Activated CD8-positive, alpha-beta memory T cell treated with anti-CD3 and anti-CD28 coated beads, Interleukin-2, amount 10 ng/mL, durations not matched to agents 7 days and 5 days (primary cell): ENCODE measurements around the gene DECR2. TPM values are rescaled to one million over a fixed set of nuclear protein-coding genes. Genes with fewer than 3 reads are reported as not detected.
A peak's percentile ranks its signal among the peaks of the same experiment; 100 is the strongest.

ENCODE experiments used
- ATAC-seq: fragments of 150-1000 bp; cut with Tn5 transposase; one replicate; pipeline ENCODE4 v1.10.0; 2021; ENCODE audit warnings: moderate library complexity
- CTCF ChIA-PET: fragments of 350-600 bp; sonication (Branson Sonifier 250); formaldehyde crosslinking; loops from one replicate; lab custom pipeline; 2021; ENCODE audit warnings: antibody characterized with exemption; lab: Charles Lee
- DNase-seq: peaks from one replicate; pipeline ENCODE4 v3.0.0-alpha.2; 2020
- H3K27ac Mint-ChIP-seq: one replicate; pipeline ENCODE4 v1.8.0; 2021; ENCODE audit warnings: mild to moderate bottlenecking, mixed read lengths
- H3K27me3 Mint-ChIP-seq: one replicate; pipeline ENCODE4 v1.8.0; 2021; ENCODE audit warnings: mixed read lengths
- H3K36me3 Mint-ChIP-seq: one replicate; pipeline ENCODE4 v1.8.0; 2021; ENCODE audit warnings: mild to moderate bottlenecking, mixed read lengths
- H3K4me1 Mint-ChIP-seq: one replicate; pipeline ENCODE4 v1.8.0; 2021; ENCODE audit warnings: mixed read lengths
- H3K4me3 Mint-ChIP-seq: one replicate; pipeline ENCODE4 v1.8.0; 2021; ENCODE audit warnings: mild to moderate bottlenecking, moderate library complexity, mixed read lengths
- H3K9me3 Mint-ChIP-seq: one replicate; pipeline ENCODE4 v1.8.0; 2022; ENCODE audit warnings: low read depth, mixed read lengths
- total RNA-seq, 2 experiments: library from RNA; stranded (reverse); gene quantifications; one replicate each; pipeline ENCODE4 v1.2.3, GENCODE V29; 2021

The DECR2 gene
- total RNA-seq, 2 experiments from 2014 or later = 5.9 to 6.3 TPM

GRCh38 chr16:370443-370842, 31.2 kb upstream of the DECR2 start, which contains the start of gene MRPL28:
TSS of gene MRPL28 (minus strand) at chr16:370538. CDS start at chr16:370218, 320 bp downstream.
- H3K9me3 Mint-ChIP-seq = no peaks in the 10 kb centered on the region
- peak within 1 kb of the TSS; percentile 68 for H3K4me3 Mint-ChIP-seq
- peak within 1 kb of the TSS; percentile 87 for H3K27ac Mint-ChIP-seq
- DNase-seq = peak; percentile 97
- peaks cover 11% of the 10 kb centered on the region for H3K36me3 Mint-ChIP-seq
- peaks cover 15% of the 10 kb centered on the region for H3K4me1 Mint-ChIP-seq
- CTCF ChIA-PET = interaction anchor here (0.7 to 1.8 kb wide), 7 partner anchors 8 to 274 kb away, joined by 3 to 11 read pairs (median 4); partner anchors contain the start of gene AXIN1
- H3K27me3 Mint-ChIP-seq = no peaks in the 10 kb centered on the region
- ATAC-seq = peak; percentile 100

- DNase-seq = peak; percentile 43
- H3K4me3 Mint-ChIP-seq = peak overlapping the region; percentile 68
- ATAC-seq = no peak
- H3K27me3 Mint-ChIP-seq = no peaks in the 10 kb centered on the region
- H3K4me1 Mint-ChIP-seq = peaks cover 15% of the 10 kb centered on the region
- H3K27ac Mint-ChIP-seq = peak overlapping the region; percentile 87
- H3K9me3 Mint-ChIP-seq = no peaks in the 10 kb centered on the region
- CTCF ChIA-PET = interaction anchor here (0.5 to 1.8 kb wide), 9 partner anchors 9 to 306 kb away, joined by 3 to 11 read pairs (median 4); partner anchors contain the start of gene AXIN1
- peaks cover 11% of the 10 kb centered on the region for H3K36me3 Mint-ChIP-seq
These were observed 30.6 kb upstream of the DECR2 start for GRCh38 chr16:370979-371514.

GRCh38 chr16:371515-372301, 30.0 kb upstream of the DECR2 start:
- ATAC-seq (no peak), DNase-seq (peak; percentile 39)
- no peaks in the 10 kb centered on the region for H3K9me3 Mint-ChIP-seq
- H3K4me3 Mint-ChIP-seq = no peak overlapping the region
- CTCF ChIA-PET = interaction anchor here (1.0 to 1.8 kb wide), 3 partner anchors 10 to 306 kb away, joined by 3 to 11 read pairs (median 8); partner anchors contain the start of gene AXIN1
- peaks cover 15% of the 10 kb centered on the region for H3K4me1 Mint-ChIP-seq
- peak overlapping the region; percentile 64 for H3K27ac Mint-ChIP-seq
- H3K27me3 Mint-ChIP-seq = no peaks in the 10 kb centered on the region
- peaks cover 11% of the 10 kb centered on the region for H3K36me3 Mint-ChIP-seq

- Mint-ChIP-seq H3K27ac (no peak overlapping the region), H3K36me3 (peaks cover 5% of the 10 kb centered on the region), H3K9me3 (no peaks in the 10 kb centered on the region), H3K4me1 (peaks cover 15% of the 10 kb centered on the region), H3K27me3 (no peaks in the 10 kb centered on the region), H3K4me3 (no peak overlapping the region)
- ATAC-seq (no peak), DNase-seq (peak; percentile 41)
- CTCF ChIA-PET = interaction anchor here (1.8 kb wide), 1 partner anchor 10 kb away, joined by 8 read pairs; no protein-coding TSS in a partner anchor
These were observed 29.2 kb upstream of the DECR2 start for GRCh38 chr16:372302-372983.

- H3K4me1 Mint-ChIP-seq = peaks cover 15% of the 10 kb centered on the region
- H3K27ac Mint-ChIP-seq = no peak overlapping the region
- peaks cover 5% of the 10 kb centered on the region for H3K36me3 Mint-ChIP-seq
- ATAC-seq (no peak), DNase-seq (peak; percentile 40)
- CTCF ChIA-PET = no interaction called here
- no peaks in the 10 kb centered on the region for H3K9me3 Mint-ChIP-seq
- no peaks in the 10 kb centered on the region for H3K27me3 Mint-ChIP-seq
- H3K4me3 Mint-ChIP-seq = no peak overlapping the region
These were observed 28.6 kb upstream of the DECR2 start for GRCh38 chr16:373020-373598.

GRCh38 chr16:373848-374615, 27.7 kb upstream of the DECR2 start:
- CTCF ChIA-PET = no interaction called here
- DNase-seq (peak; percentile 40), ATAC-seq (no peak)
- Mint-ChIP-seq H3K27ac (no peak overlapping the region), H3K4me1 (peaks cover 15% of the 10 kb centered on the region), H3K4me3 (no peak overlapping the region), H3K27me3 (no peaks in the 10 kb centered on the region), H3K36me3 (peaks cover 5% of the 10 kb centered on the region), H3K9me3 (no peaks in the 10 kb centered on the region)

- ATAC-seq (no peak), DNase-seq (no peak)
- CTCF ChIA-PET = no interaction called here
- no peak overlapping the region for H3K4me3 Mint-ChIP-seq
- no peak overlapping the region for H3K27ac Mint-ChIP-seq
- no peaks in the 10 kb centered on the region for H3K27me3 Mint-ChIP-seq
- H3K36me3 Mint-ChIP-seq = peaks cover 3% of the 10 kb centered on the region
- H3K4me1 Mint-ChIP-seq = peaks cover 11% of the 10 kb centered on the region
- no peaks in the 10 kb centered on the region for H3K9me3 Mint-ChIP-seq
These were observed 27.1 kb upstream of the DECR2 start for GRCh38 chr16:374616-374926.

GRCh38 chr16:375212-375611, 26.5 kb upstream of the DECR2 start:
- Mint-ChIP-seq H3K27ac (no peak overlapping the region), H3K36me3 (peaks cover 3% of the 10 kb centered on the region), H3K27me3 (no peaks in the 10 kb centered on the region), H3K9me3 (no peaks in the 10 kb centered on the region), H3K4me3 (no peak overlapping the region), H3K4me1 (peaks cover 12% of the 10 kb centered on the region)
- CTCF ChIA-PET = no interaction called here
- ATAC-seq (no peak), DNase-seq (peak; percentile 38)

GRCh38 chr16:375927-376816, 25.5 kb upstream of the DECR2 start:
- ATAC-seq (no peak), DNase-seq (peak; percentile 39)
- no peaks in the 10 kb centered on the region for H3K9me3 Mint-ChIP-seq
- no peak overlapping the region for H3K4me3 Mint-ChIP-seq
- CTCF ChIA-PET = interaction anchor here (0.5 kb wide), 1 partner anchor 11 kb away, joined by 4 read pairs; no protein-coding TSS in a partner anchor
- H3K27ac Mint-ChIP-seq = no peak overlapping the region
- peaks cover 6% of the 10 kb centered on the region for H3K4me1 Mint-ChIP-seq
- no peaks in the 10 kb centered on the region for H3K27me3 Mint-ChIP-seq
- H3K36me3 Mint-ChIP-seq = peaks cover 3% of the 10 kb centered on the region

GRCh38 chr16:376817-377418, 24.8 kb upstream of the DECR2 start:
- Mint-ChIP-seq H3K4me1 (peaks cover 6% of the 10 kb centered on the region), H3K9me3 (no peaks in the 10 kb centered on the region), H3K4me3 (no peak overlapping the region), H3K27me3 (no peaks in the 10 kb centered on the region), H3K36me3 (peaks cover 2% of the 10 kb centered on the region), H3K27ac (no peak overlapping the region)
- CTCF ChIA-PET = interaction anchor here (0.5 kb wide), 1 partner anchor 10 kb away, joined by 4 read pairs; no protein-coding TSS in a partner anchor
- DNase-seq (peak; percentile 39), ATAC-seq (no peak)

GRCh38 chr16:377419-377951, 24.2 kb upstream of the DECR2 start:
- Mint-ChIP-seq H3K36me3 (peaks cover 1% of the 10 kb centered on the region), H3K9me3 (no peaks in the 10 kb centered on the region), H3K27me3 (no peaks in the 10 kb centered on the region), H3K4me3 (no peak overlapping the region), H3K27ac (no peak overlapping the region), H3K4me1 (peaks cover 8% of the 10 kb centered on the region)
- peak; percentile 39 for DNase-seq
- CTCF ChIA-PET = no interaction called here
- ATAC-seq = no peak
